Measurements from ENCODE around the gene PRDM16.
A peak's percentile ranks its signal among the peaks of the same experiment; 100 is the strongest.

PRDM16 gene

GRCh38 chr1:3215198-3216014, 146.4 kb downstream of the PRDM16 start:
- no peak for DNase-seq

DNA sequence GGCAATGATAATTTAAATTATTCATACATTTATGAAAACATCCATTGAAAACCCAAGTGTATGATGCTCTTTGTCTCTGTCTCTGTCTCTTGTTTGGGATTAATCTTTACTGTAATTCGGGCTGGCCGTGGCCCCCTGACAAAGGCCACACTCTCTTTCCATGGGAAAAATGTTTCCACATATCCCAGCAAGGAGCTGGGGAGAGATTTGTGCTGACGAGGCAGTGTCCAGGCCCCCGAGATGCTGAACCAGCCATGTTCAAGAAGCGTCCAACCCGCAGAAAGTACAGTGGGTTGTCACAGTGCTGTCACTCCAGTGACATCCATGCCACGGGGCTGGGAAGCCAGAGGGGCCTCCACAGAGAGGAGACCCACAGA, 147.0 kb downstream of the PRDM16 start:
- no peak for DNase-seq

- no peak for DNase-seq
Observed at GRCh38 chr1:3217181-3217641, 148.2 kb downstream of the PRDM16 start.

- no peak for DNase-seq
Observed at GRCh38 chr1:3217979-3218679, 149.1 kb downstream of the PRDM16 start.

GRCh38 chr1:3219005-3219790, 150.2 kb downstream of the PRDM16 start:
- no peak for DNase-seq

DNA sequence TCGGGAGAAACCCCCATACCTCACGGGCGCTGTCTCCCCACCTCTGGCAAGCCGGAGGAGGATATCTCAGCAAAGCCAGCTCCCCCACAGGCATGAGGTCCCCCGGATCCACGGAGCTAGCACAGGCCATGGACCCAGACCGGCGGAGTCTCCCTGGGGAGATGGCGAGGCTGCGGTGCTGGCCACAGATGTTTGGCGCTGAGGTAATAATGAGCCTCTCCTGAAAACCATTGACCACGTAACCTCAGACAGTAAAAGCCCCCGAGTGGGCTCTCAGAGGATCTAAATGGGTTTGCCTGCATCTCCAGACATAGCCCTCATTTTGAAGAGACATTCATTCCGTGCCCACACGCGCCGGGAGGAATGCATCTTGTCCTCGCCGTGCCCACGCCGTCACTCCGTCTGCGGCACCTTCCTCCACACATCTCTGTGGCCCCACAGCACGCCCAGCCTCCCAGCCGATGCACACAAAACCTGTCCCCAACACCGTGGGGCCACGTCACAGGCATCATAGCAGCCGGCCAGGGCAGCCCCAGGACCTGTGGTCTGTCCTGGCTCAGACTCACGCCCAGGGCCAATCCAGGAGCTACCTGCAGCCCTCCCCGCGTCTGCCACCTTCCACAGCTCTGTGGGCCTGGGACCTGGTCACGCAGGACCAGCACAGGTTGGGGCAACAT, 150.9 kb downstream of the PRDM16 start:
- no peak for DNase-seq

- no peak for DNase-seq
Observed at GRCh38 chr1:3221112-3222041, 152.4 kb downstream of the PRDM16 start.

DNA sequence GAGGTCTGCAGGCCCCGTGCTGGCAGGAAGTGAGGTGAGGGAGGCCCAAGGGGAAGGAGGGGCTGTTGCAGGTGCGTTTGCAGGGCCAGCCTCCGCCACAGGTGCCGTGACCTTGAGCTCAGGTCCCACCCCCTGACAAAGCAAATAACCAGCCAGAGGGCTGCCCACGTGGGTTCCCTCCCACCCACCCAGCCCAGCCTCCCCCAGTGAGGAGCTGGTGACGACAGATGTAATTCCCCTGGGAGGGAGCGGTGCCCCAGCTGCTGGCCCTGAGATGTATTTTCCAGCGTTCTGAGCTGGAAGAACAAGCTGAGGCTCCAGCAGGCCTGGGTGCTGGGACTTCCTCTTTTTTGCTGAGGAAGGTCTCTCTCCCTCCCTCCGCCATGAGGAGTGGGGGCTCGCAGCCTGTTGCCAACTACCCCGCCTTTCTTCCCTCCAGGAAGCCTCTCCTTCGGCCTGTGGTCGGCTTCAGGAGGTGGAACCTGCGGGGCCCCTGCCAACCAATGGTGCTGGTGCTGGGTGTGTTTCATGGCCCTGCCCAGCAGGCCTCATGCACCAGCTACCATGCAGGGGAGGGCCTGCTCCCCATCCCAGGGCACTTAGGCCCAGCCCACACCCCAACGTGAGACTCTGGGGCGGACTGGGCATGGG, 153.2 kb downstream of the PRDM16 start:
- peak; percentile 88 for DNase-seq

DNA sequence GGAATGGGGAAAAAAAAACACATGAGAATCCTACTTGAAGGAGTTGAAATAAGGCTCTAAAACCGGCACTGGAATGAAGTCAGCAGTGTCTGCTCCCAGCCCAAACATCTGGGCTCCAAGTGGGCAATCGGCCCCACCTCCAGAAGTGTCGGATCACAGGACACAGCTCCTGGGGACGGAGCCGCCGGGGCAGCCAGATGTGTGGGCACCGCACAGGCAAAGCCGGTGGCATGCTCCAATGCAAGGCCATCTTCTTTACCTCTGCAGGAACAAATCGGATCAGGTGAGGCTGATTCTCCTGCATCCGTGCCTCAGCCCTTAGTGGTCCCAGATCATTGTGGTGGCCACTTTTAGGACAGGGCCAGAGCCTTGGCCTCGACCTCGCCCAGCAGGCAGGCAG, 156.7 kb downstream of the PRDM16 start:
- no peak for DNase-seq

- DNase-seq = no peak
Observed at GRCh38 chr1:3226191-3226590, 157.2 kb downstream of the PRDM16 start.

- no peak for DNase-seq
Observed at GRCh38 chr1:3226701-3227350, 157.8 kb downstream of the PRDM16 start.

DNA sequence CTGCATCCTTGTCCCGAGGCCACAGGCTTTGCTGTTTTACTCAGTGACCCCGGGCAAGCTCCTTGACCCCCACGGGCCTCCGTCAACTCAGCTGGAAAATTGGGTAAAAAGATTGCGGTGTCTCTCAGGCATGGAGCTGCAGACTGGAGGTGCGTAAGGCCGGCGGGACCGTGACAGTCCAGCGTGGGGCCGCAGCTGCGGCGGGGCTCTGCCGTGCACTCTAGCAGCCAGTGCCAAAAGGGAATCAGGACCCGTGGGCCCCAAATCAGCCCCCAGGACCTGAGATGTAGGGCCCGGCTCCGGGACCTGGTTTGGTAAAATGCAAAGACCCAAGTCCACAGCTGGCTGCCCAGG, 158.3 kb downstream of the PRDM16 start:
- no peak for DNase-seq

GRCh38 chr1:3227893-3228292, 158.9 kb downstream of the PRDM16 start:
- no peak for DNase-seq

GRCh38 chr1:3229081-3229725, 160.2 kb downstream of the PRDM16 start:
- no peak for DNase-seq

GRCh38 chr1:3230553-3230952, 161.6 kb downstream of the PRDM16 start:
- DNase-seq = no peak

DNA sequence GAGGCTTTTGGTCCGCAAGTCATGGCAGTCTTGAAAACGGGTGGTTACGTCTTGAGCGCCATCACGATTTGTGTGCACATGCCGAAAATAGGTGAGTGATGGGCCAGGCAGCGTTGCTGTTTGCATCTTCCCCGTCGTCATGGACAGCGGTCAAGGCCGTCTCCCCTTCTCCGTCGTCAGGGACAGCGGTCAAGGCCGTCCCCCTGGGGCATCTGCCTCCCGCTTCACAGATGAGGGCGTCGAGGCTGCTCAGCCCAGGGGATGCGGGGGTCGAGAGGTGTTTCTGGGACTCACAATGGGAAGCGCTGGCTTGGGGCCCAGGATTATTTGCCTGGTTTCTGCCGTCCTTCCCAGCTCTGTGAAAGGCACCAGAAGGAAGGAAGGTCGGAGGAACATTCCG, 162.2 kb downstream of the PRDM16 start:
- DNase-seq = no peak

DNA sequence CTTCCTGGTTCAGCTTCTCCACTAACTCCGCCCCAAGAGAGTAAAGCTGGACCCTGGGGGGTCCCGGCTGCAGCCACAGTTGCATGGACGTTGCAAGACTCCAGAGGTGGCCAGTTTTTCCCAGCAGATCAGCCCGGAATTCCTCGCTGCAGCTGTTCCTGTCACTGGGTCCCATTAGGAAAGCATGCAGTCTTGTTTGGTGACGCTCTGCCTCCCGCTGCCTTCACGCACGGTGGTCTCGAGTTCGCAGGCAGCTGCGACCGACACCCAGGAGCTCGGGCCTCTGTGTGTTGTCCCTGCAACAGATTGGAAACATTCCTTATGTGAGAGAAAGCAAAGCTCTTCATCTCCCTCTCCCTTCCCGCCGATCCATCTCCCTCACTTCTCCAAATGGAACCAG, 162.8 kb downstream of the PRDM16 start:
- no peak for DNase-seq

GRCh38 chr1:3233031-3233430, 164.0 kb downstream of the PRDM16 start:
- no peak for DNase-seq

DNA sequence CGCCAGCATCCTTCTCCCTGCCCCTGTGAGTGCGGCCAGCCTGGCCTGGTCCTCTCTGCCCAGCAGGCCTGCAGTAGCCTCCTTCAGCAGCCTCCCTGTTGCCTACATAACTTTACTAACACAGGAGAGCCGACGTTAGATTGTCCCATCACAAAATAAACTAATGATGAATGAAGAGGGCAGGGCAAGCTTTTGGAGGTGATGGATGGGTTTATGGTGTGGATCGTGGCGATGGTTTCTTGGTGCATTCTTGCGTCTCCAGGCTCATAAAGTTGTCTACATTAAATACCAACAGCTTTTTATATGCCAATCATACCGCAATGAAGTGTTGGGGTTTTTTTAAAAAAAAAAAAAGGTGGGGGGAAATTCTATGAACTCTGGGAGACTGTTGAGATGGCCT, 164.5 kb downstream of the PRDM16 start:
- DNase-seq = no peak

GRCh38 chr1:3234281-3234680, 165.3 kb downstream of the PRDM16 start:
- no peak for DNase-seq

Data from hematopoietic multipotent progenitor cell treated with erythropoietin and hydrocortisone succinate and interleukin-3 and kit ligand, for 4 days (in vitro differentiated cells).